WERI-Rb-1 (cell line): Measurements from ENCODE around the gene SH3PXD2A.

Experiments
- DNase-seq: peaks from one replicate; pipeline ENCODE4 v3.0.0-alpha.2; 2020
- H3K27ac ChIP-seq: fragments of 250-450 bp; sonication (Bioruptor Pico); 2 replicates; pipeline ENCODE4 v1.5.1; 2020; ENCODE audit warnings: mild to moderate bottlenecking, moderate library complexity
- H3K27me3 ChIP-seq: fragments of 250-450 bp; sonication (Bioruptor Pico); 2 replicates; pipeline ENCODE4 v1.5.1; 2021; ENCODE audit warnings: mild to moderate bottlenecking, low read depth, moderate library complexity; ENCODE audit not compliant: insufficient read depth, severe bottlenecking
- H3K36me3 ChIP-seq: fragments of 250-450 bp; sonication (Bioruptor Pico); 2 replicates; pipeline ENCODE4 v1.5.1; 2020; ENCODE audit warnings: mild to moderate bottlenecking, moderate library complexity
- H3K4me3 ChIP-seq: 2 replicates; pipeline ENCODE4 v1.5.1; 2011; ENCODE audit warnings: low read depth, mild to moderate bottlenecking, control low read depth, low read length
- H3K9me3 ChIP-seq: fragments of 250-450 bp; sonication (Bioruptor Pico); 2 replicates; pipeline ENCODE4 v1.5.1; 2021; ENCODE audit warnings: mild to moderate bottlenecking, moderate library complexity; ENCODE audit not compliant: severe bottlenecking
- TF ChIP-seq, protein P1 (sequence below): IDR thresholded peaks from 2 replicates; pipeline ENCODE4 v1.5.1; 2011; ENCODE audit warnings: low read depth, mild to moderate bottlenecking, control low read depth, inconsistent platforms, low read length

Gene SH3PXD2A

DNA sequence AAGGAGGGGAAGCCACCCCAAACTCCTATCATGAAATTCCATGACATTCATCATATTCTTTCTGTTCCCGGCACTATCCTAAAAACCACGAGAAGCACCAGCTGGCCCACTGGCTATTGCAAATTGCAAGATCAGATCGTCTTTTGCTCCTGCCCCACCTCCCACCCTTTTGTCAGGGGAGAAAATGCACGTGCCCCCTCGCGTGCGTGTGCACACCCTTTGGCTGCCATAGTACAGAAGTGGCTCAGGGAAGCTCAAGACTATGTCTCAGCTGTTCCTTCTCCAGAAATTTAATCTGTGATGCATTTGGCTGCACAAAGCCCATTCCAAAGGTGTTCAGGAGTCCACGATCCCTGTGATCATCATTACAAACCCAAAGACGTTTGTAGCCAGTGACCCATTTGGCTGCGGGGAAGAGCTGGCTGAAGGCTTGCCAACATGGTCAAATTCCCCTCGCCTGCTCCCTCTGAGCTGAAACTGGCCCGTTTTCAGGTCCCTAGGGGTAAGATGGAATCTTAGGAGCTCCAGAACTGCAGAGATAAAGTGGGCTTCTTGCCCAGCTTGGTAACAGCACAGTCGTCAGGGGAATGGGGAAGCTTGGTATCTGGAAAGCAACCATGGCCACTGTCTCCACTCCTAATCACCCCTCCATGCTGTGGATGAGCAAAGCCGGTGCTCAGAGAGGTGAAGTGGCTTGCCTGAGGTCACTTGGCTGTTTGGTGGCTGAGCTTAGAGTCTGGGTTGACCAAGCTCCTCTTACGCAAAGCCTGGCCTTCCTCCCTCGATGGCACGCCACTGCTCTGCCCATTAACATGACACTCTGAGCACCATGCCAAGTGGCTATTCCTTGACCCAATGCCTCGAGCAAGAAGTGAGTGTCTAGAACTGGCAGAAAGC lies 206.5 kb downstream of the SH3PXD2A start:
- TF ChIP-seq, protein P1, sequence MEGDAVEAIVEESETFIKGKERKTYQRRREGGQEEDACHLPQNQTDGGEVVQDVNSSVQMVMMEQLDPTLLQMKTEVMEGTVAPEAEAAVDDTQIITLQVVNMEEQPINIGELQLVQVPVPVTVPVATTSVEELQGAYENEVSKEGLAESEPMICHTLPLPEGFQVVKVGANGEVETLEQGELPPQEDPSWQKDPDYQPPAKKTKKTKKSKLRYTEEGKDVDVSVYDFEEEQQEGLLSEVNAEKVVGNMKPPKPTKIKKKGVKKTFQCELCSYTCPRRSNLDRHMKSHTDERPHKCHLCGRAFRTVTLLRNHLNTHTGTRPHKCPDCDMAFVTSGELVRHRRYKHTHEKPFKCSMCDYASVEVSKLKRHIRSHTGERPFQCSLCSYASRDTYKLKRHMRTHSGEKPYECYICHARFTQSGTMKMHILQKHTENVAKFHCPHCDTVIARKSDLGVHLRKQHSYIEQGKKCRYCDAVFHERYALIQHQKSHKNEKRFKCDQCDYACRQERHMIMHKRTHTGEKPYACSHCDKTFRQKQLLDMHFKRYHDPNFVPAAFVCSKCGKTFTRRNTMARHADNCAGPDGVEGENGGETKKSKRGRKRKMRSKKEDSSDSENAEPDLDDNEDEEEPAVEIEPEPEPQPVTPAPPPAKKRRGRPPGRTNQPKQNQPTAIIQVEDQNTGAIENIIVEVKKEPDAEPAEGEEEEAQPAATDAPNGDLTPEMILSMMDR: no peak
- no peak for DNase-seq
- H3K9me3 ChIP-seq: no peaks in the 10 kb centered on the region
- no peaks in the 10 kb centered on the region for H3K27me3 ChIP-seq
- H3K27ac ChIP-seq: no peak overlapping the region
- H3K36me3 ChIP-seq: no peaks in the 10 kb centered on the region
- H3K4me3 ChIP-seq: no peak overlapping the region

DNA sequence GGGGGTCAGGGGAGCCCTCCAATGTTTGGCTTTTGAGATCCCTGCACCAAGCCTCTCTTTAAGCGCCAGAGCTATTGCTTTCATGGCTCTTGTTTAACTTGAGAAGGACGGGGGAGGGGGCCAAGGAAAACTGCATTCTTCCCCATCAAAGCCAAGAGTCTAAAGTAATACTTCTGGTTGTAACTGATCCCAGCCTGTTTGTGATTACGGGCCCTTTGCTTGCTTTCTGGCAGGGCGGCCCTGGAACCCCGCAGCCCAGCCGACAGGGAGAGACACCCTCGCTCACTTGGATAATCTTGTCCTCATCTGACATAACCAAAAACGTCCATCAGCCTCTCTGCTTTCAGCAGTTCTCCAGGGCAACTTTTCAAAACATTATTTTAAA lies 207.1 kb downstream of the SH3PXD2A start:
- DNase-seq: no peak
- Histone ChIP-seq H3K27me3 (no peaks in the 10 kb centered on the region), H3K36me3 (no peaks in the 10 kb centered on the region), H3K9me3 (no peaks in the 10 kb centered on the region), H3K27ac (no peak overlapping the region), H3K4me3 (no peak overlapping the region)
- TF ChIP-seq, protein P1: no peak

DNA sequence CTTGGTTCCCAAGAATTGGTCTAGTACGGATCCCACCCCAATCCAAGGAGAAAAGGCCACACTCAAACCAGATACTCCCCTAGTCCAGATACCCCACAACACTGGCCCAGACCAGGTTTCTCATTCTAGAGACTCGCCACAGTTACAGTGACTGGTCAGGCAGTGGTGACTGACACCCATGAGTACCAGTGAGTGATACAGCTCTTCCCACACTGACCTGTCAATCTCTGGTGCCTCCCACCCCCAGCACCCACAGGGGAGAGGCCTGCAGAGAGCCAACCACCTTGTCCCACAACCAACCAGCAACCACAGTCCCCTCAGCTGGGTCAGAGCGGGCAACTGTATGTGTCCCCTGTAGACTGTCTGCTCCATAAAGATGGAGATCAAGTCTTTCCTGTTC lies 209.1 kb downstream of the SH3PXD2A start:
- Histone ChIP-seq H3K27ac (no peak overlapping the region), H3K9me3 (no peaks in the 10 kb centered on the region), H3K4me3 (no peak overlapping the region), H3K27me3 (no peaks in the 10 kb centered on the region), H3K36me3 (no peaks in the 10 kb centered on the region)
- DNase-seq: no peak
- TF ChIP-seq, protein P1: no peak

DNA sequence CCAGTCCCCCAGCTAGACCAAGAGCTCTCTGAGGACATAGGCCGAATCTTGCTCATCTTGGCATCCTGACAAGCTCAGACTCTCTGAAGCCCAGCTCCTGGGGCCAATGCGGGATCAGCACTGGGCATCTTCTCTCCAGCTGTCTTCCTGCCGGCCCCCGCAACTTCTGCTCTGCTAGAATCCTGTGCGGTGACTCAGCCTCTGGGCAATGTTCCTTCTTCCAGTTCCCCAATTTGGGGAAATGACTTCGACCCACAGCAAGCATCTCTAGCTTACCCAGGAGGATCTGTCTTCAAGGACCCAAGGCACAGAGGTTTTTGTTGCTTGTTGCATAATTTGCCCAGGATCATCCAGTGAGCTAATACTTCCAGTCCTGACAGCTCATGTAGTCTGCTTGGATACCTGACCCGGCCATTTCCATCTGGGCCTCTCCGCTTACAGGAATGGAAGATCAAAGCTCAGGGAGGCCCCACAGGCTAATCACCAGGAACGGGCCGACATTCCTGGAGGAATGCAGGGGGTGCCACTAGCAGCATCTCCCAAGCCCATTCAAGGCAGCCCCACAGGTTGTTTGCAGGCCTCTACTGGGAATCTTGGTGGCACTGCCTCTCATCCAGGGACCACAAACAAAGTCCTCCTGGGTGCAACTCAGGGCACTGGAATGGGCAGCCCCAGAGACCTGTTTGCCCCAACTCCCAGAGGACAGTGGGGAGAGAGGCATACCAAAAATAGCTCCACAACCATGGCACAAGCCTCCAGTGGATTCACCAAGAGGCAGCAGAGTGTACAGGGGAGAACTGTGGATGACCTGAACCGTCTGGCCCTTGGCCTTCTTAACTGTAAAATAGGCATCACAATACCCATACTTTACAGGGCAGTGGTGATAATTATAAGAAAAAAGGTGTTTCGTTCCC lies 210.0 kb downstream of the SH3PXD2A start:
- no peak overlapping the region for H3K27ac ChIP-seq
- no peaks in the 10 kb centered on the region for H3K27me3 ChIP-seq
- H3K9me3 ChIP-seq: no peaks in the 10 kb centered on the region
- no peak overlapping the region for H3K4me3 ChIP-seq
- no peak for DNase-seq
- H3K36me3 ChIP-seq: no peaks in the 10 kb centered on the region
- TF ChIP-seq, protein P1: no peak

DNA sequence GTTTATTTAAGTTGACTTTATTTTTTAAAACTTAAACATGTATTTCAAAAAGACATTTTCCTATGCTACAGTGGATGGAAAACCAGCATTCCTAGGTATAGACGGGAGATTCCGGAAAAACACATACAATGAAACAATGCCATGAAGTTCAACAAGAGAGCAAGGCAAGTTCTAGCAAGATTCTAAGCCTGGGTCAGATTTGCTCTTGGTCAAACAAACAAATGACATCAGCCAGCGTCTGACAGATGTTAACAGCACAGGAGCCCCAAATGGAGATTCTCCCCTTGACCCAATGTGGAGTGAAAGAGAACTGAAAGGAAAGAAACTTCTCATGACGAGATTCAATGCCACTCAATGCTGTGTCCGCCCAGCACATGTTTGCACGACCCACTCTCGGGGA lies 212.0 kb downstream of the SH3PXD2A start:
- DNase-seq: no peak
- H3K9me3 ChIP-seq: no peaks in the 10 kb centered on the region
- TF ChIP-seq, protein P1: no peak
- H3K36me3 ChIP-seq: no peaks in the 10 kb centered on the region
- H3K27ac ChIP-seq: no peak overlapping the region
- H3K27me3 ChIP-seq: no peaks in the 10 kb centered on the region
- H3K4me3 ChIP-seq: no peak overlapping the region
